HG03432 (cell line): ENCODE measurements around the gene FKBP9.
"Not testable (repeated sequence)": the region's sequence is repeated elsewhere in the genome, so short reads cannot be mapped to it uniquely, and the experiment has no call there.

Source experiments
- ATAC-seq: cut with Tn5 transposase; IDR thresholded peaks from one replicate; pipeline ENCODE4 v1.9.1; 2021; ENCODE audit warnings: mild to moderate bottlenecking, moderate library complexity; ENCODE audit not compliant: unreplicated experiment

Gene FKBP9

DNA sequence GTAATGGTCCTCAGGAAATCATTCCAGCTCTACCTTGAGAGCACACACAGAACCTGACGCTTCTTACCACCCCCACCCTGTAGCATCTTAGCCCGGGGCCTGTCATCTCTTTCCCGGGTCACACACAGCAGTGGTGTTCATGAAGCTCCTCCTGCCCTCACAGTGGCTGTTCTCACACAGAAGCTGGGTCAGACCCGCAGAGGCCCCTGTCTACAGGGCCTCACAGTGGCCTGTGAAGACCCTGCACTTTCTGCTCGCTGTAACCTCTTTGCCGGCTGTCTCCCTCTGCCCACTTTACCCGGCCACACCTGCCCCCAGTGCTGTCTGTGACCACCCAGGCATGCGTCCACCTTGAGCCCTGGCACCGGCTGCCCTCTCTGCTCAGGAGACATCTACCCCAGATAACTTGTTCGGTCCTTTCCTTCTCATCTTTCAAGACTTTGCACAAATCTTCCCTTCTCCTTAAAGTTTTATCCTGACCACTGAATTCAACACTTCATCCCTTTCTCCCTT lies 46.9 kb downstream of the FKBP9 start:
- not testable (repeated sequence) for ATAC-seq

GRCh38 chr7:33005193-33005592 lies 48.0 kb downstream of the FKBP9 start:
- ATAC-seq: not testable (repeated sequence)

DNA sequence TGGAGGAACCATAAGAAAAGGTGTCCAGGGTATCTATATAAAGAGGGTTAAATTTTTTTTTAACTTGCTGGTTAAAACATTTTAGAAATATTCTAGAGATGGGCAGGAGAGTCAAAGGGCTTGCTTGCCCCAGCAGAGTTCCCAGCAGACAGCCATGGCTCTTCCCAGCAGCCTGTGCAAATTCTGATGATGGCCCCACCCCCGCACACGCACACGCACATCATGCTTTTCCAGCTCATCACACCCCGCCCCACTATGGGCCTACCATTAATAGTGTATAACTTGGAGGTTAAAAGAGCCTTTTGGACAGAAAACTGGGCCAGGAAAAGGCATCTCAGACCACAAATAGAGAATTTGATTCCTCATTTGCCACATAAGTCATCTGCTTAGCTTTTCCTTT lies 48.5 kb downstream of the FKBP9 start:
- not testable (repeated sequence) for ATAC-seq

DNA sequence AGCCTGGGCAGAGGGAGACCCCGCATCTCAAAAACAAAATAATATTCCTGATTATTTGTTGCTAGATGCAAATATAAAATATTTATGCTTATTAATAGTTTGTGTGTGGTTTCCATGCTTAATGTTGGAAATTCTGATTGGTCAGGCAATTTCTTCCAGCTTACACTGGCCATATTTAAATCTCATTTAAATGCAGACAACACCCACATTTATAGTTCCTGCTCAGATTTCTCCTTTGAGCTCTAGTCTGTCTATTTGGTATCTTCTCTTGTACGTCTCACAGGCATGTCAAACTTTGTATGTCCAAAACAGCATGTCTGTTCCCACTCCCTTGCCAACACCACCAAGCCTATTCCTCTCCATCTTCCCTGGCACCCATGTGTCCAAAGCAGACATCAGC lies 52.5 kb downstream of the FKBP9 start:
- no peak for ATAC-seq

DNA sequence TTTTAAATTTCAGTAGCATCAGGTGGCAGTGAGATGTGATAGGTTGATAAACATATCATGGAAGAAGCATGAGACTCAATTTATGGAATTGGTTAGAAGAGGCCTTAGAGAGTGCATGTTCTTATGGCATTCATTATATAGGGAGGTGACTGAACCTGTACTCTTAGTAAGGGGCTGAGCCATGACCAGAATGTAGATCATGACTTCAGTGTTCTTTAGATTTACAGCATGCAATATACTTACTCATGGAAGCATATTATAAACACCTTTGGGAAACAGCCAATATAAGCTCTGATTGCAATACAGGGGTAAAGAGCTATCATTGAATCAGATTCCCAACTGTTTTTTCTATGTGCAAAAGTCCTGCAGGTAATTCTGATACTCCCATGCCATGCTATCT lies 55.1 kb downstream of the FKBP9 start:
- ATAC-seq: no peak

DNA sequence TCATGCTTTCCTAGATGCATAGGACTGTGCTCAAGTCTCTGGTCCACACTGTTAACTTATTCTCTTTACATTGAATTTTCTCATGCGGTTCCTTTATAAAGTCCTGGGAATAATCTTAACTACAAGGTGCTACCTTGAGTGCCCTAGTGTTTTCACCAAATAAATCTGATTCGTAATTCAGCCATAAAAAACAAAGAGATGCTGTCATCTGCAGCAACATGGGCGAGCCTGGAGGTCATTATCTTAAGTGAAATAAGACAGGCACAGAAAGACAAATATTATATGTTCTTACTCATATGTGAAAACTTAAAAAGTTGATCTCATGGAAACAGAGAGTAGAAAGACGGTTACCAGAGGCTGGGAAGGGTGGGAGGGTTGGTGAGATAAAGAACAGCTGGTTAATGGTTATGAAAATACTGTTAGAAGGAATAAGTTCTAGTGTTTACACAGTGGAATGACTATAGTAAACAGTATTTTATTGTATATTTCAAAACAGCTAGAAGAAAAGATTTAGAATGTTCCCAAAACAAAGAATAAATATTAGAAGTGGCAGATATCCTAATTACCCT lies 67.0 kb downstream of the FKBP9 start:
- ATAC-seq: no peak

DNA sequence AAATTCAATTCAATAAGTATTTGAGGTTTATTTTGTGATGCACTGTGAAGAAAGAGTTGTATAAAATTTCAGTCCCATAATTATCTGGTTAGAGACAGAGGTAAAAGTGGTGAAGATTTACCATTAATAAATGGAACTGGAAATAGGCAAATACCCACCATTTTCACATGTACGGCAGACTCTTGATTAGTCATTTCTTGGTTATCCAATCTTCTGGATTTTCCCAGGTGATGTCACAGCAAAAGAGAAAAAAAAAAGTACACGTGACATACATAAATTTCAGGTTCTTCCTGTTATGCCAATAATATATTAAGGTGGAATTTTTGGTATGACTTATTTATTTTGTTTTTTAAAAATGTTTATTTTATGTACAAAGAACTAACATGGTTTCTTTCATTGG lies 78.5 kb downstream of the FKBP9 start:
- ATAC-seq: no peak

DNA sequence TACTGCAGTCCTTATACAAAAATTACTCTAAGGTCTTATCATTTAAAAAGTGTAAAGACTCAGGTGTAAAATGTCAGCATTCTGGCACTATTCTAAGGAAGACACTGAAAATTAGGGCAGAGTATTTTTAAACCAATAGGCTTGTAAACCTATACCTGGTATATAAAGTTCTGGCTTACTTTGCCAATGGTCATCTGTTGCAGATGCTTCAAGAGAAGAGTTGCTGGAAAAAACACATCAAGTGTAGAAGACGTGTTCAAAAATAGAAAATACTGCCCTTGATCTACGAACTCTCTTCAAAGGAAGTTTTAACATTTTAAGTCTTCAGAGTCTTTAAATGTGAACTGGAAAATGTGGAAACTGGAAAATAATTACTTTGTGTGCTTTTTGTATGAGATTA lies 81.4 kb downstream of the FKBP9 start:
- no peak for ATAC-seq

- ATAC-seq: peak; percentile 42
Observed at GRCh38 chr7:33039257-33039902, 82.1 kb downstream of the FKBP9 start.

GRCh38 chr7:33039903-33040292 lies 82.7 kb downstream of the FKBP9 start:
- no peak for ATAC-seq

DNA sequence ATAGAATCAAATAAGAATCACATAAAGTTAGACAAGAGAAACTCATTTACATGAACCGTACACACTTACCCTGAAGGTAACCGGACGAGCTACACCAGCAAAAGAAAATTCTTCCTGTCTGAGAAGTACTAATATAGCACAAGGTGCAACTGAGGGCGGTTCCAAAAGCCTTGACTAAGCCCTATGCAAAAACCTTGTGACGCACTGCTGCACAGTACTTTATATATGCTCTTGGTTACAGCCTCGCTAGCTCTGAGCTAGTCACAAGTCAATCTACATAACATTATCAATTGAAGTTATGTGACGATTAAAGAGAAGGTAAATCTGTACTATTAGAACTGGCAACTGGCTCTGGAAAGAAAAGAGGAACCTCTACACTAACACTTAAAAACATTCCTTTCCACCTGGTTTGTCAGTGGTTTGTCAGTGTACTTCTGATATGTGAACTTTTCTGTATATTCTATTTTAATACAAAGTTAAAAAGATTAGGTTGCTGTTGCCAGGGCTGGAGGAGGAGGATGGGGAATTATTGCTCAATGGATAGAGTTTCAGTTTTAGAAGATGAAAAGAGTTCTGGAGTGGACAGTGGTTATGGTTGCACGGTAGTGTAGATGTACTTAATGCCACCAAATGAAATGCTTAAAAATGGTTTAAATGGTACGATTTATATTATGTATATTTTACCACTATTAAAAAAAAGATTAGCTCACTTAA lies 83.7 kb downstream of the FKBP9 start:
- peak; percentile 93 for ATAC-seq

DNA sequence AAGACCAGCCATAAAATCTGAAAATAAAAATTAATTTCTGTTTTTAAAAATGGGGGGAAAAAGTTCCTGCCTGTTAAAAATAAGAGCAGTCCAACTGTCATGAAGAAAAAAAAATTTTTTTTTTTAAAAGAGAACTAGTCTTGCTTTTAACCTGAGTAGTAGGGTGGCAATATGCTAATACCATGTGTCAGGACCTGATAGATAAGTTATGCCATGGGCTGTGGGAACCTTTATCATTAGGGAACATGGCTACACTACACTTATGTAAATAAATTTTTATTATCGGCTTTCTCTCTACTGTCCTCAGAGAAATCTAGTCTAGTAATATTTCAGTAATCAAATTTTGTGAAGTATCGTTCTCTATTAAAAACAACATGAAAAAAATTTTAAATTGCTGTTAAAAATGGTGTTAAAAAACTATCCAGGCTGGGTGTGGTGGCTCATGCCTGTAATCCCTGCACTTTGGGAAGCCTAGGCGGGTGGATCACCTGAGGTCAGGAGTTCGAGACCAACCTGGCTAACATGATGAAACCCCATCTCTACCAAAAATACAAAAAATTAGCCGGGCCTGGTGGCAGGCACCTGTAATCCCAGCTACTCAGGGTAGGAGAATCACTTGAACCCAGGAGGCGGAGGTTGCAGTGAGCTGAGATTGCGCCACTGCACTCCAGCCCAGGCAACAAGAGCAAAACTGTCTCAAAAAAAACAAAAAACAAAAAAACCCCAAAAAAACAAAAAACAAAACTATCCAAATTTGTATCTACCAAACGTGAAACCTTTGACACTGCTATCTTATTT lies 84.6 kb downstream of the FKBP9 start:
- no peak for ATAC-seq

- ATAC-seq: no peak
Observed at GRCh38 chr7:33043501-33044400, 86.5 kb downstream of the FKBP9 start.

DNA sequence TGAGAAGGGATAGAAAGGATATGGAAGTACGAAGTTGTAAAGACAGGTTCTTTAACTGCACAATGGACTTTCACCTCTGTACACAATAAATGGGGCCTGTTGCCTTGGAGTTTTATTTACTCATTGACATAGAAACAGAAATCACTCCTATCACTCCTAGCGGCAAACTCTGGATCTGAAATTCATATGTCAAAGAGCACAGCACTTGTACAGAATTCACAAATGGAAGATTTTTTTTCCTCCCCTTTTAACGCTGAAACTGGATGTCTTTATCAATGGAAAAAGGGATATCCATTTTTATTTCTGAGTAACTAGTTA lies 87.1 kb downstream of the FKBP9 start:
- no peak for ATAC-seq

DNA sequence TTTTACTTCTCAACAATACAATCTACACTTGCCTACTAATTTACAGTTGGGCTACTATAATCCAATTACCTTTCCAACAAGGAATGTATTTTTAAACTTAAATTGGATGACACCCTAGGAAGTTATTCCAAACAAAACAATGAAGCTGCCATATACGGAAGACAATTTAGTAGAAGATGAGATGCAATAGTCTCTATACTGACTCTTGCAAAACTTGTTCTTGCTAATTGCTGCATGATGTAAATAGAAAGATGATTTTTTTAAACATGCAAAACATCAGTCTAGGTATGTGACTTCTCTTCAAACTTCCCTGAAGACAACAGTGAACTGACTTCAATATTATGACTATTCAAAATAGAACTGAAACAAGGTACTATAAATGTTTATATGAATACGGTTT lies 87.7 kb downstream of the FKBP9 start:
- ATAC-seq: peak; percentile 37

DNA sequence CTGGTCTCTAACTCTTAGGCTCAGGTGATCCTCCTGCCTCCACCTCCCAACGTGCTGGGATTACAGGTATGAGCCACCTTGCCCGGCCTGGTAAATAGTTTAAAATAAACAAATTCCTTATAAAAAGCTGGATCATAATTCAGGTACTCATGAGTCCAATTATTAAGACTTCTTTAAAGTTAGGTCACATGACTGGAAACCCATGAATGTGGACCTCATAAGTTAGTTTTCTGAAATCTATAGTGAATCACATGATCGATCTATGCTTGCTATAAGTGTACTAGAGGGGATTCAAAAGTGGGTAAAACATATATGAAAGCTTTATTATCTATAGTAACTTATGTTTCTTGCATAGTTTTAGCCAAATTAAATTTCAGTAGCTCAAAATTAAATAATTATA lies 91.0 kb downstream of the FKBP9 start:
- ATAC-seq: no peak

GRCh38 chr7:33048704-33049103 lies 91.5 kb downstream of the FKBP9 start:
- ATAC-seq: no peak

DNA sequence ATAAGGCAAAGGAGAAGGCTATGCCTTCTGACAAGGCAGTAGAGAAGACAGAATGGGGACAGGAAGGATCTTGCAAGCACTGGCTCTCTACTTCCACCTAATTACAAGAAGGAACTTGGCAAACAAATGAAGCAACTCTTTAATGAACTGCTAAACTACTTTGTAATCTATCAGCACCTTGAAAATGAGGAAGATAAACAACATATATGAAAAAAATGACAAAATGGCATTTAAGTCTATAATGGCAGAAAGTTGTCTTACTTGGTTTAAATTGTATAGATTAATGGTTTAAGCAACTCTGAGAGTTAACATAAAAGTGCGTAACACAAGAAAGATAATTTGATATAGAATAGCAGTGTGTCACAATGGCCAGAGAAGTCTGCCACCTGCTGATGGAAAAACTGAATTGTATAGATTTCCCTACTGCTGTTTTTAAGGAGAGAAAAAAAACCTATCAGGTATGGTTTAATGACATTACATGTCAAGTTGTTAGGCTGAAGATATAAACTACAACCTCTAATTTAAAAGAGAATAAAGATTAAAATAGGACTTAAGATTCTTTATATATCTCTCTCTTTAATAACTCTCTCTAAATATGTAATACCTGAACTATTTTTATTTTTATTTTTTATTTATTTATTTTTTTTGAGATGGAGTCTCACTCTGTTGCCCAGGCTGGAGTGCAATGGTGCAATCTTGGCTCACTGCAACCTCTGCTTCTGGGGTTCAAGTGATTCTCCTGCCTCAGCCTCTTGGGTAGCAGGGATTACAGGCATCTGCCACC lies 93.5 kb downstream of the FKBP9 start:
- peak; percentile 65 for ATAC-seq

GRCh38 chr7:33053721-33054120 lies 96.5 kb downstream of the FKBP9 start:
- ATAC-seq: no peak
